Muscle layer of duodenum (tissue), 2 donors: Measurements from ENCODE around the gene MEG3.

Experiments
- H3K27ac ChIP-seq: one replicate; pipeline ENCODE4 v1.7.0; 2013; ENCODE audit warnings: mild to moderate bottlenecking, low read length
- H3K27me3 ChIP-seq: one replicate; pipeline ENCODE4 v1.7.0; 2013; ENCODE audit warnings: low read depth, mild to moderate bottlenecking, control low read depth, low read length
- H3K36me3 ChIP-seq, 2 donors: one replicate each; pipeline ENCODE4 v1.7.0; 2013; ENCODE audit warnings: low read length in 2 of 2, control low read depth in 1 of 2, mild to moderate bottlenecking in 1 of 2; ENCODE audit not compliant: insufficient read depth in 2 of 2, control insufficient read depth in 1 of 2
- H3K4me1 ChIP-seq, 2 donors: one replicate each; pipeline ENCODE4 v1.7.0; 2013; ENCODE audit warnings: low read length in 2 of 2, mild to moderate bottlenecking in 2 of 2, control low read depth in 1 of 2, moderate library complexity in 1 of 2; ENCODE audit not compliant: insufficient read depth in 2 of 2, control insufficient read depth in 1 of 2
- H3K4me3 ChIP-seq, 2 donors: one replicate each; pipeline ENCODE4 v1.7.0; 2013; ENCODE audit warnings: low read length in 2 of 2, low read depth in 1 of 2, mild to moderate bottlenecking in 1 of 2
- H3K9me3 ChIP-seq, 2 donors: one replicate each; pipeline ENCODE4 v1.7.0; 2013; ENCODE audit warnings: low read length in 2 of 2, control low read depth in 1 of 2, mild to moderate bottlenecking in 1 of 2; ENCODE audit not compliant: control insufficient read depth in 1 of 2
- donor health status: healthy.

MEG3 gene

GRCh38 chr14:100864206-100864605, 38.3 kb downstream of the MEG3 start:
- no peaks in the 10 kb centered on the region for H3K36me3 ChIP-seq
- no peaks in the 10 kb centered on the region for H3K4me1 ChIP-seq
- no peak overlapping the region for H3K4me3 ChIP-seq
- peaks cover 0 to 3% of the 10 kb centered on the region in 2 donors for H3K9me3 ChIP-seq
- no peak overlapping the region for H3K27ac ChIP-seq
- H3K27me3 ChIP-seq = no peaks in the 10 kb centered on the region

GRCh38 chr14:100864960-100865681, 39.2 kb downstream of the MEG3 start:
- Histone ChIP-seq H3K27ac (no peak overlapping the region), H3K9me3 (peaks cover 0 to 3% of the 10 kb centered on the region in 2 donors), H3K27me3 (no peaks in the 10 kb centered on the region), H3K36me3 (no peaks in the 10 kb centered on the region), H3K4me3 (no peak overlapping the region), H3K4me1 (no peaks in the 10 kb centered on the region)

GRCh38 chr14:100865682-100866591, 40.0 kb downstream of the MEG3 start:
- Histone ChIP-seq H3K36me3 (no peaks in the 10 kb centered on the region), H3K27ac (no peak overlapping the region), H3K27me3 (no peaks in the 10 kb centered on the region), H3K4me1 (no peaks in the 10 kb centered on the region), H3K9me3 (peaks cover 0 to 3% of the 10 kb centered on the region in 2 donors), H3K4me3 (no peak overlapping the region)

DNA sequence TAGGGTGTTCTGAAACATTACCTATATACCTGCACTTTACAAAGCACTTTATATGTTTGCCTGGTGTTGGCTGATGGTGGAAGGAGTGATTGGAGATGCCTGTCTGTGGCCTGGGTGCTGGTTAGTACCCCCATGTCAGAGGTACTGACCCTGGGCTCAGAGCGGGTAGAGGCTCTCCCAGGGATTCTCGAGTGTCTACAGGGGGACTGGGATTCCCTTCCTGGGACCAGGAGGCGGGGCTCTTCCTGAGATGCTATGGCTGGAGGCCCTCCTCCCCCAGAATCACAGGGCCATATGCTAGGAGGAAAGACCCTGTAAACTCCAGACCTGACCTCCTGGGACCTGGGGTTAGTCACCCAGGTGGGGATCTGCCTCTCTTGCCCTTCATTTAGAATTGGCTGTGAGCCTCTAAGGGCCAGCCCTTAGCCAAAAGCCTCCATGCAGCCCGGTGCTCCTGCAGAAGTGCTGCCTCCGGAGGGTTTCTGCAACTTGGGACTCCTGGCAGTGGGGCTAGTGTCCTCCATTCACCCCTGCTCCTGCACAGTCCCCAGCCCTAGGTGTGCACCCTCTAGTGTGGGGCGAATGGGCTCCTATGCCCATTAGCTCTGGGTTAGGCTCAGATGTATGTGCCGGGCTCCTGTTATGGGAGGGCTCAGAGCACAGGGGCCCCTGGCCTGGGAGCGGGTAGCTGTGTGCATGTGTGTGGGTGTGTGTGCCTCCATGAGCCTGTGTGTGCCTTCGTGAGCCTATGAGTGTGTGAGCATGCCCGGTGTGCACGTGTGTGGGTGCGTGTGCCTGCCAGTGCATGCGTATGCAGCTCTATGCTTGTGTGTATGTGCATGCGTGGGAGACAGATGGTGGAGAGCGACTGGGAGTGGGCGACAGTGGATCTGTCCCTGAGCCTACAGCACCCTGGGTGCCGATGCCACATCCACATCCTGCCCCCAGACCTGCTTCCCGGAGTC, 41.0 kb downstream of the MEG3 start:
- no peak overlapping the region for H3K4me3 ChIP-seq
- no peaks in the 10 kb centered on the region for H3K27me3 ChIP-seq
- no peak overlapping the region for H3K27ac ChIP-seq
- peaks cover 0 to 3% of the 10 kb centered on the region in 2 donors for H3K9me3 ChIP-seq
- H3K36me3 ChIP-seq = no peaks in the 10 kb centered on the region
- no peaks in the 10 kb centered on the region for H3K4me1 ChIP-seq

DNA sequence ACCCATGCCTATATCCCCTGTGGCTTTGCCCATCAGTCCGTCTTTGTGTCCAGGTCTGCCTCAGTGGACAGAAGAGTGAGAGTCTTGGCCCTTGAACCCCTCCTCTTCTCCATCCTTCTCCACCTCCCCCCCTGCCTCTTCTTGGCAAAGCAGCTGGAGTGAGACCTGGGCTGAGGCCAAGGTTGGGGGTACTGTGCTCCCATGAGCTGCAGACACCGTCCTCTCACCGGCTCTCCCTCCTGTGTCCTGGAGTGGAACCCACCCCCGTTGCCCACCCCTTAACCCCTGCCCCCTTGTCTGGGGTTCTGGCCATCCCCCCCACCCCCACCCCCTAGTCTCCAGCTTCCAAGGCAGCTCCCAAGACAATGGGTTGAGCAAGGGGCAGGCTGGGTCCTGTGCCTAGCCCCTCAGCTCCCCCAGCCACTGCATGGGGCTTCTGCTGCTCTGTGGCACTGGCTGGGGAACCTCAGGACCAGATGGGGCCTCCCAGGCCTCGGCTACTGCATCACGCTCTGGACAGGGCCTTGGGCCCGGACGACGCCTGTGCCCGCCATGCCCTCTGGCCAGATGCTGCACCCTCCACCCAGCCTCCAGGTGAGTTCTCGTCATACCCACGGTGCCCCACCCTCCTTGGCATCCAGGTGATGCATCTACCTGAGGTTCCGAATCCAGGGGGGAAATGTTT, 41.9 kb downstream of the MEG3 start:
- no peak overlapping the region for H3K4me3 ChIP-seq
- no peaks in the 10 kb centered on the region for H3K36me3 ChIP-seq
- H3K9me3 ChIP-seq = no peaks in the 10 kb centered on the region
- no peaks in the 10 kb centered on the region for H3K4me1 ChIP-seq
- no peaks in the 10 kb centered on the region for H3K27me3 ChIP-seq
- no peak overlapping the region for H3K27ac ChIP-seq

DNA sequence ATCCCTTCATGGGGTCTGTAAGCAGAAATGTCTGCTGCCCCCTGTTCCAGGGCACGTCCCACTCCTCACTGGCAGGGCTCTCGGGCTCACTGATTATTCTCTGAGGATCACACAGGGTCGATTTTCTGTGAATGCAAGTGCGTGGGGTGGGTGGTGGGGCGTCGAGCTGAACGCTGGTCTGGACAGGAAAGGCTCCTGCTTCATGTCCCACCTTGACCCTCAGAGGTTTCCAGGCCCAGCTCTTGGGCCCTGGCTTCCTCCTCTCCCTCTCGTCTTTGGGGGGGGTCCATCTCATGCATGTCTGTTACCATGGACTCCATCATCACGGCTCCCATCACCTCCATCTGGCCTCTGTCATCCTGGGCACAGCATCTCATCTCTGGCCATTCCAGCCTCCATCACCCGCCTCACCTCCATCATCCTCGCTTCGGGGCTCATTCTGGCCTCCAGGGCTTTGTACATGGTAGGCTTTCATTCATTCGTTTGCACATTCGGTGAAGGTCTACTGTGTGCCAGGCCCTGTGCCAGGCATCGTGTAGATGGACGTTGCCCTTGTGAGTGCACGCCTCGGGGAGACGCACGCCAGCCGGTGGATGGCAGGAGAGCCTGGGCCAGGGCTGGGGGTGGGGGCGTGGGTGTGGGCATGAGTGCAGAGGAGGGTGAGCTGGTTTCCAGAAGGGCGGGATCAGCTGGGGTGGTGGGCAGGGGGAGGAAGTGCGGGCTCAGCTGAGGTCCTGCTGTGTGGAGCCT, 42.9 kb downstream of the MEG3 start:
- Histone ChIP-seq H3K27ac (no peak overlapping the region), H3K9me3 (no peaks in the 10 kb centered on the region), H3K4me3 (no peak overlapping the region), H3K4me1 (no peaks in the 10 kb centered on the region), H3K27me3 (no peaks in the 10 kb centered on the region), H3K36me3 (no peaks in the 10 kb centered on the region)

DNA sequence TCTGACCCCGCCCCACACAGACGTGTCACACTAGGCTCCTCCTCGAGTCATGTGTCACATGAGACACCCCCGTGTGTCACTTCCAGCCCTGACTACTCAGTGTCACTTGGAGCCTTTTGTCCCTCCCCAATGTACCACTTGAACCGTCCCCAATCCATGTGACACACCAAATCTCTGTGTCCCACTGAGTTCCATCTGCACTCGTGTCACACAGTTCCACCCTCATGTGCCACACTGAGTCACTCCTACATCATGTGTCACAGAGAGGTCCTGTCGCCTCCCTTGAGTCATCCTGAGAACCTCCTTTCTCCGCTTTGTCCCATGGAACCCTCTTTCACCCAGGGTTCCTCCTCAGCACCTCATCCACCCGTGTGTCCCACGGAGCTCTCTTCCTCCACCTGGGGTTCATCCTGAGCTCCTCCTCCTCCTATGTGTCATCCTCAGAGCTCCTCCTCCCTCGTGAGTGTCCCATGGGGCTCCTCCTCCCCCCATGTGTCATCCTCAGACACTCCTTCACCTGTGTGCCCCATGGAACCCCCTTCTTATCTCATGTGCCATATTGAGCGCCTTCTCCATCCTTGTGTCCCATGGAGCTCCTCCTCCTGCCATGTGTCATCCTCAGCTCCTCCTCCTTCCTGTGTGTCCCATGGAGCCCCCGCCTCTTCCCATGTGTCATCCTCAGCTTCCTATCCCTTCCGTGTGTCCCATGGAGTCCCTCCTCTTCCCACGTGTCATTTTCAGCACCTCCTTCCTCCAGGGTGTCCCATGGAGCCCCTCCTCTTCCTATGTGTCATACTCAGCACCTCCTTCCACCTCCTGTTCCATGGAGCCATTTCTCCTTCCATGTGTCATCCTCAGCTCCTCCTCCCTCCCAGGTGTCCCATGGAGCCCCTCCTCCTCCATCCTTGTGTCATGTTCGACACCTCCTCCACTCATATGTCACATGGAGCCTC, 45.6 kb downstream of the MEG3 start:
- H3K27ac ChIP-seq = no peak overlapping the region
- H3K9me3 ChIP-seq = no peaks in the 10 kb centered on the region
- H3K36me3 ChIP-seq = no peaks in the 10 kb centered on the region
- H3K27me3 ChIP-seq = no peaks in the 10 kb centered on the region
- no peaks in the 10 kb centered on the region for H3K4me1 ChIP-seq
- H3K4me3 ChIP-seq = no peak overlapping the region

- Histone ChIP-seq H3K4me3 (no peak overlapping the region), H3K27me3 (no peaks in the 10 kb centered on the region), H3K9me3 (no peaks in the 10 kb centered on the region), H3K27ac (no peak overlapping the region), H3K4me1 (no peaks in the 10 kb centered on the region), H3K36me3 (no peaks in the 10 kb centered on the region)
Observed at GRCh38 chr14:100872259-100873095, 46.6 kb downstream of the MEG3 start.

DNA sequence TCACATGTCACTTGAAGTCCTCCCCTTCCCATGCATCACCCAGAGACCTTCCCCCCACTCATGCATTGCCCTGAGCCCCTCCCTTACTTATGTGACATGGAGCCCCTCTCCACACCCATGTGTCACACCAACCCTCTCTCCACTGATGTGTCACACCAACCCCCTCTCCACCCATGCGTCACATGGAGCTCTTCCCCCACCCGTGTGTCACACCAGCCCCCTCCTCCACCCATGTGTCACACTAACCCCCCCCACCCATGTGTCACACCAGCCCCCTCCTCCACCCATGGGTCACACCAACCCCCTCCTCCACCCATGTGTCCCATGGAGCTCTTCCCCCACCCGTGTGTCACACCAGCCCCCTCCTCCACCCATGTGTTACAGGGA, 47.2 kb downstream of the MEG3 start:
- no peak overlapping the region for H3K27ac ChIP-seq
- H3K4me1 ChIP-seq = no peaks in the 10 kb centered on the region
- H3K27me3 ChIP-seq = no peaks in the 10 kb centered on the region
- H3K4me3 ChIP-seq = no peak overlapping the region
- H3K9me3 ChIP-seq = no peaks in the 10 kb centered on the region
- H3K36me3 ChIP-seq = no peaks in the 10 kb centered on the region
